HG02763 (cell line): ENCODE results near the gene MEOX2.

ENCODE experiments used
- ATAC-seq: cut with Tn5 transposase; IDR thresholded peaks from one replicate; pipeline ENCODE4 v1.9.1; 2021; ENCODE audit warnings: mild to moderate bottlenecking, moderate library complexity; ENCODE audit not compliant: unreplicated experiment

The MEOX2 gene

DNA sequence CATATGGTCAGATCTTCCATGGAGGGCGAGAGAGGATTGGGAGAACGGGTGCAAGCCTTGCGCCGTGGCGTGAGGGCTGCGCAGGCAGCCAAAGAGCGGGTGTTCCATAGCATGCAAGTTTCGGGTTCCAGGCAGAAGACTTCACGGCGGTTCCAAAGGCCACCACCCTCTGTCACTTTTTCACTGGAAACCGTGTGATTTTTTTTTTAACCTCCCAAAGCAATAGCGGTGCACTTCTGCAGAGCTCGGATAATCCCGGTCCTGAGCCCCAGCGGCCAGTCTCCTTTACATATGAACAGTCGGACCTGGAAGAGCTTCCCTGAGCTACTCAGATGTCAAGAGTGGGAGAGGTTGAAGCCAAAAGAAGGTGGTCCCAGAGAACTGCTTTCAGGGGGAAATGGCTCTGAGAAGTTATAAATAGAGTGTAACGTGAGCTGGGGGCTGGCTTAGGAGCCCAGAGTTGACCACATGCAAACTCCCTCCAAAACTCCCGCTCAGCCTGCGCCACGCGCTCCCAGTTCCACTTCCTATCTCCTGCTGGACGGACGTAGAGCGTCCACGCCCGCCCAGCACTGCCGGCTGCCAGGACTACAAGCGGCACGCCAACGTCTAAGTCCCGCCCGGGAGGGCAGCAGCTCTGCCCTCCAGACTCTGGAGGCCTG is at the start of gene MEOX2:
MEOX2 (minus strand) TSS at position 389 of the 662 bp plus-strand sequence; CDS start at position 108, 281 bp downstream.
- no peak for ATAC-seq

DNA sequence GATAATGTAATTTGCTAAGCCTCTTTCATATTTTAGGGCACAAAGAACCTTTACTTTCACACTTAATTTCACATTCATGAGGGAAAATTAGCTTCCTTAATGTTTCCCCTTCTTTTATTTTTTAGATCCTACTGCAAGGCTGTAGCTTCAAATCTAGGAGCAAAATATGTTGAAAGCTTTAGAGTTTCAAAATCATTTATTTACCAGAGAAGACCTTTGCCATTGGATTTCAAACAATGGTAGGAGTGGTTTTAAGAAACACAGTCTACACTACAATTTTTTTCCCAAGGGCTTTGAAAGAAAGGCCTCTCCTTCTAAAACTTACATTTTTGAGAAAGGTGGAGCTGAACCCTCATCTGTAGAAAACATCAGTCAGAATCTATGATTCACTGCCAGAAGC is 43.3 kb upstream of the MEOX2 start:
- no peak for ATAC-seq

DNA sequence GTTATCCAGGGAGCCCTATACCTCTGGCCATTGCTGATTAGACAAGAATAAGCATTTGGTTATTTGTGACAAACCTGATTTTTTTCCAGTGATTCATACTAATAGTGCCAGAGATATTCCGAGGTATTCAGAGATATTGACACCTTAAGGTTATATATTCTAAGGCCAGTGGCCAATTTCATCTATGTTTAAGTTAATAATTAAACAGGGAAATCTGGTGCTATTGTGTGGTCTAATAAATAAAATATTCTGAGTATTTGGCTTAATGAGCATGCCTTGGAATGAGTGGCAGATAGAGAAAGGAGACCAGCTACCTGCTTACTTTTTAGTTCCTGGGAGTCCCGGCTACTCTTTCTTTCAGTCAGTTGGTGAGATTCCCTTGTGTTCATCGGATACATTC is 38.6 kb upstream of the MEOX2 start:
- no peak for ATAC-seq

DNA sequence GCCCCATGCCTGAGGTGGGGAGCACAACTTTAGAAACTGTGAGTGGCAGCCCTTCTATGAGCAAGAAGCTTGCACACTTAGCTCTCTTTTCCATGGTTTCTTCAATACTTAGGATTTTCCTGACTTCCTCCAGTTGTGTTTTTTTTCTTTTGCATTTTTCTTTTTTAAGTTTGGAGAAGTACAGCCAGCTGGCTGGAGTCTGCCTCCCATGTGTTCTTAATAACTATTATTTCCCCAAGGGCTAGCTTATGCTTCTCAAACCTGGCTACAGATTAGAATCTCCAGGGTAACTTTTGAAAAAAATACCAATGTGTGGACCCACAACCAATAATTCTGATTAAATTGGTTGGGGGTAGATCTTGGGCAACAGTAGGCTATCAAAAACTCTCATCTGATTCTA is 37.4 kb upstream of the MEOX2 start:
- ATAC-seq: no peak

DNA sequence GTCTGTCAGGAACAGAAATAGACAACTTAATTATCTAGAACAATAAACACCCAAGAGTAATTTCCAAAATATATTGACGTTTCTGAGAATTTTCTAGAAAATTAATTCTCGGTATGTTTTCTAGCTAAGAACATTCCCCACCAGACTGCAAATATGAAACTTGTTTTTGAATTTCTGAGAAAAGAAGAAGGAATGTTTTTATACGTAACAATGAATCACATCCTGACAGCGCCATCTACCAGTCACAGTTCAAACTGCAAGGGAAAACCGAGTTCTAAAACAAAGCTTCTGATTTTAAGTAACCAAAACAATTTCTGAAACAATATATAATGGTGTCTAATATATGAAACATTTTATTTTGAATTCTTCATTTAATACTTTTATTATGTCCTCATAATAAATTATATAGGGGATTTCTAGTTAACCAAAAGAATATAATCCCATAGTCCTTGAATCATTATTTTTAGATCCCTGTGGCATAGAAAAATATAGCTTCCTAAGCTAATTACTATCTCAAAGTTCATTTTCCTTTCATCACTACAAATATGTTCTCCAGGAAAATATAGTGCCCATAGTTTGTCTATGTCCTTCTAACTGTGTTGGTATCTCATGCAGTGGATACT is 34.5 kb upstream of the MEOX2 start:
- ATAC-seq: no peak

DNA sequence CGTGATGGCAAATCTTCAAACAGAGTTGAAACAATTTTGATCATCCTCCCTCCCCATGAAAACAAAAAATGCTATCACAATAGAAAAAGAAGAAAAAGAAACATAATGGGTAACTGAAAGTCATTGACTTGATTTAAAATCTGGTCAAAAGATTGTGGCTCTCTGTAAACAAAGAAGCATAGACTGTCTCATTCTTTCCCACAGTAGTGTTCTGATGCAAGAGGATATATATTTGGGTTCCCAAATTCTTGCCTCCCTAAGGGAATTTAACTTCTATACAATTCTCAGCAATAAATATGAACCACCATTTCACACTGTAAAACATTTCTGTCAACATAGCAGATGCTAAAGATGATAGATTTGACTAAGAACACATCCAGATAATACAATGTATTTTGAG is 32.8 kb upstream of the MEOX2 start:
- no peak for ATAC-seq

DNA sequence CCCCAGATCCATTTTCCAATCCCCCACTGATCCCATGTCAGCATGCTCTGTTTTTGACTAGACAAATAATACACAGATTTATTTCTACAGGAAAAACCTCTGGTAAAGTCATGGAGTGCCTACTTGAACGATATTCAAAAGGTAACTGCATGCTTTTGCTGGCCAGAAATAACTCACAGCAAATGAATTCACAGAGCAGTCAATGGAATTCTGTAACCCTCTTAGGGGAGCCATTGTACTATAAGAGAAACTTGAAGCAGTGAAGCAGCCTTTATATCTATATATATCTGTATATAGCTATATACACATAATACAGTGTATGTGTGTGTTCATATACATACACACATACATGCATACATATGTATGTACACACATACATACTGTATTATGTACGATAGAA is 29.0 kb upstream of the MEOX2 start:
- no peak for ATAC-seq

DNA sequence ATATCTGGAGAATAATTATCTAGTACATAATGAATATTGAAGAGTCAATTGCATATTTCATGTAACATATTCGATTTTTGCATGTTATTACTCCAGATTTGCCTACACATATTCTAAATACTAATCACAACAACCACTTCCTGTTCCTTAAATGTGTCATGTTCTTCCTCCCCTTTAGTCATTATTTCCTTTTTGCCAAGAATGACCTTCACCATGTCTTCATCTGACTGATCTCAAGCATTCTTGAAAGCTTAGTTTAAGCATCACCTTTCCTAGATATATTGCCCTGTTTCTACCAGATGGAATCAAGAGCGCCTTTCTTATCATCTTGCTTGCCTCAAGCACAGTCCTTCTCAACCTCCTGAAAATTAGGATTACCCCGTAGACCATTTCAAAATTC is 23.5 kb upstream of the MEOX2 start:
- ATAC-seq: no peak

DNA sequence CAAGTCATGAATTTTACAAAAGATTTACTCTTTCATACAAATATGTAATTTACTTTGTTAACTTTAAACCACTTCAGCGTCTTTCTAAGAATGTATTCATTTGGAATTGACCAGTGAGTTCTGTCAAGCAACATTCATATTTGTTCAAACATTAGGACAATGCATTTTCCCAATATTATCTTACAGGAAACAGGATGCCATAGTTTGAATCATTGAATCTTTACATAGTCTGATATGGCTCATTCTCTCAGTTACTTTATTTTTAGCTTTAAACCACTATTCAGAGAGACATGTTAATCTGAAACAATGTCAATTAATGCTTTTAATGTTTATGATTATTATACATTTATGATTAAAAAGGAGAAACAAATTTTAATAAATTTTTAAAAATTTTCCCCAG is 21.1 kb upstream of the MEOX2 start:
- no peak for ATAC-seq

DNA sequence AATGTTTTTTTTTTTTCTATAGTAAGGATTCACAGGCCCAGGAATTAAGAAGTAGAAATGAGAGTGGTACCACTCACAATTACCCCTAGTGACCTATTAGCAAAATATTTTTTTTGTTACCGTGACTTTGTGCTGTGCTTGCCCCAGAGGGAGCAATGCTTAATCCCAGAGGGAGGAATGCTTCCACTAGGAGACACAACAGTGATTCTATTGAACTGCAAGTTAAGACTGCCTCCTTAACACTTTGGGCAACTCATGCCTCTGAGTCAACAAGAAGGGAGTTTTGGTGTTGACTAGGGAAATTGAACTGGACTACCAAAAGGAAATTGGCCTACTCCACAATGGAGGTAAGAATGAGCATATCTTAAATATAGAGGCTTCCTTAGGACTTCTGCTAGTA is 17.2 kb upstream of the MEOX2 start:
- ATAC-seq: no peak

DNA sequence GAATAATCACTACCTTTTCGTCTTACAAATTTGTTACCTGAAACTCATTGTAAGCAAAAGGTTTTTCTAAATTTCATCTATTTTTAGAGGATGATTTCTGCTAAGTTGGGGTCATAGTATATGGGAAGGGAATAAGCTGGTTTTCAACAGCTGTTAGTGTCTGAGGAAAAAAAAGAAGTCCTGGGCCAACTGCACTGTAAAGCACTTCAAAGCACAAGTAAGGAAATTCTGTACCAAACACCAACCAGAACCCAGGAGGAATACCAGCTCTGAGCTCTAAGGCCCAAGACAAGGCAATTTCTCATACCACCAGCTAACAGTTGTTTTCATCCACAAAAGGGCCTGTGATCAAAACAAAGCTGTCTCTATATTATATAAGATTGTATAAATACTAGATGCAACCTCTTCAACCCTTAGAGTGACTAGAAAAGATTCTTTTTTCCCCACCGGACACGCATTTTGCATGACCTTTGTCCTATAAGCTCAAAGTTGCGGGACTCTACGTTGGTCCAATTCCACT is 6.1 kb upstream of the MEOX2 start:
- no peak for ATAC-seq

DNA sequence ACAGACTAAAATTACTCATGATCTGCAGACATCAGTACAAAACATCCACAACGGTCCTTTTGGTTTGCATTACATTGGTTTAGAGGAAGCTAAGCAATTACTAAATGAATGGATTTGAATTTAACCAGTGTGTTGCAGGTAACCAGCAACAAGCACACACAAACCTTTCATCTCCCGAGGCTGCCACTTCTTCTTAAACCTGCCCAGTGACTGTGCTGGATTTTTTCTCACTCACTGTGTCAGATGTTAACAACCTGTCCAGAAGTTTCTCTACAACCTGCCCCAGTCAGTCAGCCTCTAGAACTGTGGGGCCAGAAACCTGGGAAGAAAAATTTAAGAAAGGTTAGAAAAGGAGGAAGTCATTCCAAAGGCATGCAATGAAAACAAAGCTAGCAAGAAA is 2.4 kb upstream of the MEOX2 start:
- no peak for ATAC-seq

DNA sequence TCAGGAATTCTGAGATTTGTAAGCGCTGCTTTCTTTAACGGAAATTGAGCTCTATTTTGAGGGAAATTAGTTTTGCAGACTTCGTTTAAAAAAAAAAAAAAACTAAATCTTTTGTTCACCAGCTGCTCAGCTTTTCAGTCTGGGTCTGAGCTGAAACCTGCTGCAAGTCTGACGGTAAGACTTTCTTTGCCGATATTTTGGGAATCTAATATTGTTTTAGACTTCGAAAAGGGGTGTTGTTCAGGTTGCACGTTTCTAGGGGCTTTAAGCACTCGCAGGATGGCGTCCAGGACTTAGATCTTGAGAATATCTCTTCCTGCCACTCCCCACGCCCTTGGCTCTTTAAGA is 1.8 kb upstream of the MEOX2 start:
- ATAC-seq: no peak

DNA sequence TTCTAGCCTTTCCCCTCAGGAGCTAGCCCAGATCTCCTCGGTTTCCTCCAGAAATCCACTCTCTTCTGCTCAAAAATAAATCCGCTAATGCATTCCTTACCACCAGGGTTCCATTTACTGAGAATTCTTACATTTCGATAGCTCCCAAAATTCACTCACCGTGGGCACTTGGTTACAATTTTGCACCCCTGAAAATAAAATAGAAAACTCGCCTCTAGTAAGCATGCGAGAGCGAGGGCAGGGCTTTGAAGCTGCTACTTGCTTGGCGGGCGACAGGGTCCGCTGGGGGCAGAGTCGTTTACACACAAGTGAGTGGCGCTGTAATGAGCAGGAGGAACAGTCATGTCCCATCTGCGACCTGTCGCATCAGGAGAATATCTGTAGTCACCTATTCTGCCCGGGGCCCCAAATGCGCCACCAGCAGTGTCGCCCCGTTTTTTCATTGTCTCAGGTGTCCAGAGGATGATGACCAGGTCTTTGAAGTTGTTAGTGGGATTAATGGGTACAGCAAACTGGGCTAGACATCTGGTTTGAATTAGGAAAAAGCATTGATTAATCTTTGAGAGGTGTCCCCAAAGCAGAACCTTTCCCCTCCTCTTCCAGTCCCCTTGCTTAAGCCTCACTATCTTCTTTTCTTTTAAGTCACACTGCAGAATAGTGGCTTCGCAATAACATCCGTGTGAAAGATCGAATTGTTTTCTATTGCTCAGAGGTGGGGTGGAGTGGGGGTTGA is 1.2 kb upstream of the MEOX2 start:
- ATAC-seq: no peak

DNA sequence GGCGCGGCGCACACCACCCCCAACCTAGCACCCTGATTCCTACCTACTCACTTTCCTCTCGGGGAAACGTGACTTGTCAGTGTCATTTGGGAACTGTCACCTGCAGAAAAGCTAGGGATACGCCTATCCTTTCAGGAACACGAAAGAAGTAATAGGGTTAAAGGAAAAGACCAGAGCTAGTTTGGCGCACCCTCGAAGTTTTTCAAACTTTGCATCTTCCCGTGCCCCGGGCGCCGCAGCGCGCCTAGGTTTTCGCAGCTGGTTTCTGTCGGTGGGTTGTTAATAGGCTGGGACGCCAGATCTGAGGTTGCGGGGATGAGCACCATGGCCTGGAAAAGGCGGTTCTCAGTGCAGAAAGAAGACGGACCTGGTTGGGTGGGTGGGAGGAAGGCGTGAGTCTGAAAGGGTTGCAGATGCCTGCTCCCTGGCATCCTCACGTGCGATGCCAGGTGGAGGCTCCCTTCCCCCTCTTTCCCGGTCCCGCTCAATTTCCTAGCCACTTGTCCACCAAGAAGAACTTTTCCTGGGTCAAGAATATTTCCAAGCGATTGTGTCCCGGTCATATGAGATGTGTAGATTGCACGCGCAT is 568 bp upstream of the MEOX2 start:
- ATAC-seq: no peak

DNA sequence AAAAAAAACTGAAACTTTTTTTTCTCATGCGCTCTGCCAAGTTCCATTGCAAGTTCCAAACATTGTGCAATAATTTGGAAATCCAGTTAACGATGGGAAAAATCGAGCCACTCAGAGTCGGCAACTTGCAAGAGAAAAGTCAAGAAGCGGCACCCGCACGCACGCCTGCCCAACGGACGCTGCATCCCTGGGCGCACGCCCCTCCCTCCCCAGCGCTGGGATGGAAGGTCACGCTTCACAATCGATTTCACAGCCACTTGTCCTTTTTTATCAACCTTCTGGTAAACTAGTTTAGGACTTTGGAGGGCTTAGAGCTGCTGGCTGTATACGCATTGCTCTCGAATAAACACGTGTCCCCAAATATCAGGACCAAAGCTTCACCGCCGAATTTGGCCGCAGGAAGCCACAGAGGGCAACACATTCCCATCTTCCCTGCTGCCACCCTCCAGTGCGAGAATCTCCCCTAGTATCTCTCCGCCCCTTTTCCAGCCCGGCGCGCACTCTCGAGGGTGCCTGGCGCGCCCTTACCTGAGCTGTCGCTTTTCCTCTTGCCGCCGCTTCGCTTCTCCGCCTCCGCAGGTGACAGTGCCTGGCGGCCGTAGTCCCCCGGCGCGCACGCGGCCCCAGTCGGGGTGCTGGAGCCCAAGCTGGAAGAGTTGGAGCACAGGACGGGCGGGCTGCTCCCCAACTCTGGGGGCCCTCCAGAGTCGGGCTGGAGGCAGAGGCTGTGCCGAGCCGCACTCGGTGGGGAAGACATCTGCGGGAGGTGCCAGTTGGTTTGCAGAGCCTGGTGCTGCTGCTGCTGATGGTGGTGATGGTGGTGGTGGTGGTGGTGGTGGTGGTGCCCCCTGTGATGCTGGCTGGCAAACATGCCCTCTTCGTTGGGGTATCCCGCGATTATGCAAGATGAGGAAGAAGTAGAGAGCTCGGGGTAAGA is 857 bp downstream of the MEOX2 start:
- ATAC-seq: no peak

DNA sequence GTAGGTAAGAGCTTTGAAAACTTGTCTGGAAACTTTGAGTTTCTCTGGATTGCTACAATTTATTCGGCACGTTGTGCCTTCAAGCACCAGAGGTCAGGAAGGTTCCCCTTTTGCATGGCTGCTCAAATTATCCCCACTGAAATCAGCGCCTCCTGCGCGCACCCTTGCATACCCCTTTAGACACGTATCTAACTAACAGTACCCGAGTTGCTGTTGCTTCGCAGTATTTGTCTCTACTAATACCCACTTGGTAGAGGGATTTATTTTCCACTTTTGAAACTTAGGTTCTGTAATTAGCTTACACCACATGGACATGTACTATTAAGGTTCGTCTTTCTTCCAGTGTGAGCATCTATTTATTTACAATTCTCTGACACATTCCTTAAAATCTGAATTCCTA is 1.6 kb downstream of the MEOX2 start:
- ATAC-seq: no peak

DNA sequence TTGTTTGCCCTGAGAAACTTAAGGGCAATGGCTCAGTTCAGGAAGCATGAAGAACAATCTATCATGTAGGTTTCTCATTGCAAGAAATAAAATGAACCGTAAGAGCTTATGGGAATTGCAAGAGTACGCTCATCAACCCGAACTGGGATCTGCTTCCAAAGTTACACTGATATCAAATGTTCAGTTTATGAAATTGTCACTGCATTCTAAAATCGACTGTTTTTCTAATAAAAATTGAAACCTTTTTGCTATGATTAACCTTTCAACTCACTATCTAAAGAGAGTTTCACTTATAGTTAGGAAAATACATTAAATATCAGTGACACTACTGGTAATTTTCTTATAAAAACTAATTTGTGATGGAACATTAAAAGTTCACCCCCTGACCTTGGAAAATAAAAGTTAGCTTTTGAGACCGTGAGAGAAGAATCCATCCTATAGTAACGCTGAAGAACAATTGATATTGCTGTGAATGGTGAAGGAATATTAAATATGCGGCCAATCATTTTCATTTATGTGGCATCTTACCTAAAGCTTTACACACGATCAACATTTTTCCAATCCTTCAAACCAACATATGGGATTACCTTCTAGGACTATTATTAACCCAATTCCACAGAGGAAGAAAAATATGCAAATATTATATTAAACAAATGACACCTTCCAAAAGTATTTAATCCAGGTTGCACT is 2.2 kb downstream of the MEOX2 start:
- ATAC-seq: no peak

DNA sequence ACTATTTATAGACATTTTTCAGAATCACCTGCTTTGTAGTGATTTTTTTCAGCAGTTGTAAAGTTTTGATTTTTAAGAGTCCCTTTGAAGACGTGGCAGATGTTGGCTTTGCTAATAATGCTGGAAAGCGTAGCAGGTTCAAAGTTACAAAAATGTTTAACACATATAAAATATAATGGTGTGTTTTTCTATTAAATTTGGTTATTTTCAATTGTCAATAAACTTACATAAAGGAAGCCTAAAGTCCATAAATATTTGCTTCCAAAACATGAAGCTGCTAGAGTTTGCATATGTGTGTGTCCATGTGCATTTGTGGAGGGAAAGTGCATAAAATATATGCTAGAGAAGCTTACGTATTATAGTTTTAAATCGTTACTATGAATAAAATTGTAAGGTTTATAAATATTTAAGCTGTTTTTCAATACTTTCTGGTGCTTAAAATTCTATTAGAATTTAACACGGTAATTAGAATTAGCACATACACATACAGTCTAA is 3.7 kb downstream of the MEOX2 start:
- ATAC-seq: no peak

DNA sequence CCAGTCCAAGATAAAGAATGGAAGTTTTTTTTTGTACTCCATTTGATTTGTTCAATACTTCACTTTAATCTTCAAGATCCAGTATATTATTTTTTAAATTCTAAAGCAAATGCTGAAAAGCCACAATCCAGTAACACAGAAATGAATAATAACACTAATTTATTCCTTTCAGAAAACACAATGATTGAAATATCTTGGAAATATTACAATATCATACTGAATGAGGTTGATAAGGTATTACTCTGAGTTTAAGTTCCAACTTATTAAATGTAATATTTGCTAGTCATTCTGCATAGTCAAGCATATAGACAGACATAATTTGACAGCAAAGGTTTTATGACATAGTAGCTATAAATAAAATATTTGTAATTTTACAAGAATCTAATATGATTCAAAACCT is 4.4 kb downstream of the MEOX2 start:
- no peak for ATAC-seq
